A549 (cell line): Measurements from ENCODE around the gene MRPL57. TPM values are rescaled to one million over a fixed set of nuclear protein-coding genes. Genes with fewer than 3 reads are reported as not detected.

Experiments
- ATAC-seq, 2 experiments: fragments of 200-7000 bp in 1 of 2; fragments of >200 bp in 1 of 2; cut with Nextera tagmentation in 1 of 2; cut with Tn5 transposase in 1 of 2; 3 replicates each; pipeline versions ENCODE4 v1.8.0 to v1.9.1; 2018 to 2020; ENCODE audit warnings: mild to moderate bottlenecking in 1 of 2, moderate library complexity in 1 of 2
- CTCF ChIA-PET: fragments of 300-600 bp; sonication (Branson Sonifier 250); formaldehyde crosslinking; extraction: SDS; loops from one replicate; lab custom pipeline; 2021; ENCODE audit warnings: antibody characterized with exemption, inconsistent platforms; lab: Yijun Ruan, JAX
- POLR2A ChIA-PET: fragments of 350-600 bp; formaldehyde crosslinking; extraction: SDS; loops from one replicate; lab custom pipeline; 2021; ENCODE audit warnings: antibody characterized with exemption, inconsistent platforms; lab: Yijun Ruan, JAX
- DNase-seq, 2 experiments: peaks; one replicate each; pipeline versions ENCODE4 v3.0.0 to v3.0.0-alpha.2; 2011 to 2016; ENCODE audit warnings: low read depth in 1 of 2, low spot score in 1 of 2
- FAIRE-seq: peaks from 2 replicates; lab custom pipeline; 2011; peaks lifted over from hg19 to GRCh38; lab: Jason Lieb, UNC
- H3K27ac ChIP-seq, 2 experiments: fragments of >200 bp; sonication (Bioruptor Twin); formaldehyde crosslinking; 3 replicates each; pipeline ENCODE4 v1.5.1; 2016 to 2017
- H3K4me1 ChIP-seq: fragments of >200 bp; sonication (Bioruptor Twin); formaldehyde crosslinking; 3 replicates; pipeline ENCODE4 v1.6.1; 2016
- H3K4me2 ChIP-seq: fragments of >200 bp; sonication (Bioruptor Twin); formaldehyde crosslinking; 3 replicates; pipeline ENCODE4 v1.6.1; 2016
- H3K4me3 ChIP-seq: fragments of >200 bp; sonication (Bioruptor Twin); formaldehyde crosslinking; 3 replicates; pipeline ENCODE4 v1.5.1; 2016
- H3K9me3 ChIP-seq: fragments of >200 bp; sonication (Bioruptor Twin); formaldehyde crosslinking; 3 replicates; pipeline ENCODE4 v1.6.1; 2016
- CBX2 ChIP-seq: fragments of 200-600 bp; sonication (generic); IDR thresholded peaks from 2 replicates; pipeline ENCODE4 v1.6.1; 2016; ENCODE audit warnings: low read depth, mild to moderate bottlenecking, borderline replicate concordance
- E2F6 ChIP-seq: IDR thresholded peaks from 2 replicates; pipeline ENCODE4 v1.6.1; 2012; ENCODE audit warnings: low read depth, borderline replicate concordance
- EP300 ChIP-seq, 2 experiments: fragments of >200 bp; sonication (Bioruptor Twin); formaldehyde crosslinking; IDR thresholded peaks; 2 replicates in 1 of 2; 3 replicates in 1 of 2; pipeline ENCODE4 v1.6.1; 2016 to 2017
- ESRRA ChIP-seq: fragments of 150-350 bp; IDR thresholded peaks from 2 replicates; pipeline ENCODE4 v1.6.1; 2014; ENCODE audit warnings: mild to moderate bottlenecking, low read length, borderline replicate concordance
- FOXS1 ChIP-seq: fragments of 250-450 bp; sonication (Bioruptor Pico); IDR thresholded peaks from 2 replicates; pipeline ENCODE4 v1.5.0; 2020; ENCODE audit warnings: mild to moderate bottlenecking, moderate library complexity
- HEYL ChIP-seq: fragments of 250-450 bp; sonication (Bioruptor Pico); IDR thresholded peaks from 2 replicates; pipeline ENCODE4 v1.8.0; 2021; ENCODE audit warnings: mild to moderate bottlenecking, moderate library complexity
- HOXA7 ChIP-seq: fragments of 250-450 bp; sonication (Bioruptor Pico); IDR thresholded peaks from 2 replicates; pipeline ENCODE4 v1.5.0; 2020; ENCODE audit warnings: mild to moderate bottlenecking, moderate library complexity
- KDM1A ChIP-seq: fragments of 200-600 bp; sonication (generic); IDR thresholded peaks from 2 replicates; pipeline ENCODE4 v1.6.1; 2016; ENCODE audit warnings: low read depth, mild to moderate bottlenecking
- KDM5A ChIP-seq: fragments of 200-600 bp; sonication (generic); IDR thresholded peaks from 2 replicates; pipeline ENCODE4 v1.6.1; 2016; ENCODE audit warnings: antibody characterized with exemption, mild to moderate bottlenecking
- MAFK ChIP-seq: fragments of 450-650 bp; IDR thresholded peaks from 2 replicates; pipeline ENCODE4 v1.6.1; 2014; ENCODE audit not compliant: partially characterized antibody
- NFE2L2 ChIP-seq: fragments of 150-350 bp; conservative IDR thresholded peaks from 2 replicates; pipeline ENCODE4 v1.6.1; 2014; ENCODE audit warnings: low read length
- NR3C1 ChIP-seq: fragments of >200 bp; sonication (Bioruptor Twin); formaldehyde crosslinking; IDR thresholded peaks from 3 replicates; pipeline ENCODE4 v1.6.1; 2017
- PBX3 ChIP-seq: IDR thresholded peaks from 2 replicates; pipeline ENCODE4 v1.6.1; 2012
- POLR2A ChIP-seq: IDR thresholded peaks from 2 replicates; pipeline ENCODE4 v1.6.1; 2012; ENCODE audit warnings: mild to moderate bottlenecking, low read length
- RAD21 ChIP-seq, 2 experiments: fragments of >200 bp in 1 of 2; sonication (Bioruptor Twin) in 1 of 2; formaldehyde crosslinking in 1 of 2; IDR thresholded peaks in 1 of 2; conservative IDR thresholded peaks in 1 of 2; 2 replicates in 1 of 2; 3 replicates in 1 of 2; pipeline ENCODE4 v1.6.1; 2012 to 2018; ENCODE audit warnings: inconsistent platforms in 1 of 2
- RFX5 ChIP-seq: fragments of 450-650 bp; IDR thresholded peaks from 2 replicates; pipeline ENCODE4 v1.7.1; 2014; ENCODE audit warnings: antibody characterized with exemption, mild to moderate bottlenecking, moderate library complexity
- RNF2 ChIP-seq: fragments of 200-600 bp; sonication (generic); IDR thresholded peaks from 2 replicates; pipeline ENCODE4 v1.6.1; 2016; ENCODE audit warnings: low read depth, mild to moderate bottlenecking, antibody characterized with exemption, moderate library complexity, borderline replicate concordance
- SMC3 ChIP-seq: fragments of >200 bp; sonication (Bioruptor Twin); formaldehyde crosslinking; IDR thresholded peaks from 3 replicates; pipeline ENCODE4 v1.6.1; 2018; ENCODE audit warnings: inconsistent platforms
- ZNF302 ChIP-seq: fragments of 250-450 bp; sonication (Bioruptor Pico); IDR thresholded peaks from 2 replicates; pipeline ENCODE4 v1.9.0; 2021; ENCODE audit warnings: inconsistent platforms, mild to moderate bottlenecking, moderate library complexity
- WGBS: methylation state at CpG from one replicate; pipeline ENCODE4 v1.1.6; 2017; ENCODE audit errors: missing lambda C conversion rate; 5-methylcytosine and 5-hydroxymethylcytosine counted together
- polyA plus RNA-seq, 4 experiments: library from polyadenylated mRNA; depleted of rRNA in 3 of 4; stranded (reverse); fragments of >200 nt; fragmentation: RNase III in 1 of 4; extraction: RNeasy Plus Mini Kit Qiagen cat#74134 plus additional on column Dnase treatment in 1 of 4; gene quantifications; 2 replicates in 3 of 4; 3 replicates in 1 of 4; pipeline ENCODE4 v1.2.3, GENCODE V29; 2011 to 2017
- TF ChIP-seq, protein P1 (sequence below): fragments of 200-600 bp; sonication (generic); IDR thresholded peaks from 2 replicates; pipeline ENCODE4 v1.6.1; 2016; ENCODE audit warnings: antibody characterized with exemption, mild to moderate bottlenecking, moderate library complexity
- TF ChIP-seq, protein P2 (sequence below): fragments of >200 bp; sonication (Bioruptor Twin); formaldehyde crosslinking; IDR thresholded peaks from 3 replicates; pipeline ENCODE4 v1.6.1; 2016

Gene MRPL57
- polyA plus RNA-seq, 2 of the 4 experiments (the other 2 are of a cell fraction) = 21.3 to 23.0 TPM

GRCh38 chr13:21149568-21149967, 26.9 kb upstream of the MRPL57 start:
- H3K4me2 ChIP-seq = no peak overlapping the region
- no peak for TF ChIP-seq SMC3
- TF ChIP-seq RNF2 = no peak
- no peak for TF ChIP-seq ZNF302
- no peak for TF ChIP-seq PBX3
- no peak for TF ChIP-seq KDM5A
- no peak for TF ChIP-seq RFX5
- TF ChIP-seq FOXS1 = no peak
- TF ChIP-seq, protein P1, sequence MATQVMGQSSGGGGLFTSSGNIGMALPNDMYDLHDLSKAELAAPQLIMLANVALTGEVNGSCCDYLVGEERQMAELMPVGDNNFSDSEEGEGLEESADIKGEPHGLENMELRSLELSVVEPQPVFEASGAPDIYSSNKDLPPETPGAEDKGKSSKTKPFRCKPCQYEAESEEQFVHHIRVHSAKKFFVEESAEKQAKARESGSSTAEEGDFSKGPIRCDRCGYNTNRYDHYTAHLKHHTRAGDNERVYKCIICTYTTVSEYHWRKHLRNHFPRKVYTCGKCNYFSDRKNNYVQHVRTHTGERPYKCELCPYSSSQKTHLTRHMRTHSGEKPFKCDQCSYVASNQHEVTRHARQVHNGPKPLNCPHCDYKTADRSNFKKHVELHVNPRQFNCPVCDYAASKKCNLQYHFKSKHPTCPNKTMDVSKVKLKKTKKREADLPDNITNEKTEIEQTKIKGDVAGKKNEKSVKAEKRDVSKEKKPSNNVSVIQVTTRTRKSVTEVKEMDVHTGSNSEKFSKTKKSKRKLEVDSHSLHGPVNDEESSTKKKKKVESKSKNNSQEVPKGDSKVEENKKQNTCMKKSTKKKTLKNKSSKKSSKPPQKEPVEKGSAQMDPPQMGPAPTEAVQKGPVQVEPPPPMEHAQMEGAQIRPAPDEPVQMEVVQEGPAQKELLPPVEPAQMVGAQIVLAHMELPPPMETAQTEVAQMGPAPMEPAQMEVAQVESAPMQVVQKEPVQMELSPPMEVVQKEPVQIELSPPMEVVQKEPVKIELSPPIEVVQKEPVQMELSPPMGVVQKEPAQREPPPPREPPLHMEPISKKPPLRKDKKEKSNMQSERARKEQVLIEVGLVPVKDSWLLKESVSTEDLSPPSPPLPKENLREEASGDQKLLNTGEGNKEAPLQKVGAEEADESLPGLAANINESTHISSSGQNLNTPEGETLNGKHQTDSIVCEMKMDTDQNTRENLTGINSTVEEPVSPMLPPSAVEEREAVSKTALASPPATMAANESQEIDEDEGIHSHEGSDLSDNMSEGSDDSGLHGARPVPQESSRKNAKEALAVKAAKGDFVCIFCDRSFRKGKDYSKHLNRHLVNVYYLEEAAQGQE = no peak
- TF ChIP-seq KDM1A = no peak
- no peak for TF ChIP-seq NR3C1
- TF ChIP-seq NFE2L2 = no peak
- TF ChIP-seq HEYL (CRISPR knock-in tag) = no peak
- no peak for TF ChIP-seq ESRRA
- no peak for TF ChIP-seq E2F6
- TF ChIP-seq CBX2 = no peak
- TF ChIP-seq, protein P2, sequence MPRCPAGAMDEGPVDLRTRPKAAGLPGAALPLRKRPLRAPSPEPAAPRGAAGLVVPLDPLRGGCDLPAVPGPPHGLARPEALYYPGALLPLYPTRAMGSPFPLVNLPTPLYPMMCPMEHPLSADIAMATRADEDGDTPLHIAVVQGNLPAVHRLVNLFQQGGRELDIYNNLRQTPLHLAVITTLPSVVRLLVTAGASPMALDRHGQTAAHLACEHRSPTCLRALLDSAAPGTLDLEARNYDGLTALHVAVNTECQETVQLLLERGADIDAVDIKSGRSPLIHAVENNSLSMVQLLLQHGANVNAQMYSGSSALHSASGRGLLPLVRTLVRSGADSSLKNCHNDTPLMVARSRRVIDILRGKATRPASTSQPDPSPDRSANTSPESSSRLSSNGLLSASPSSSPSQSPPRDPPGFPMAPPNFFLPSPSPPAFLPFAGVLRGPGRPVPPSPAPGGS = no peak
- no peak for TF ChIP-seq RAD21 (conservative IDR thresholded peaks at IDR 0.05 in 1 of 2, IDR thresholded peaks at IDR 0.05 in 1 of 2)
- TF ChIP-seq POLR2A = no peak
- TF ChIP-seq HOXA7 = no peak
- H3K9me3 ChIP-seq = no peaks in the 10 kb centered on the region
- no peak for DNase-seq
- H3K4me3 ChIP-seq = no peak overlapping the region
- ChIA-PET POLR2A (interaction anchor here (1.3 kb wide), 1 partner anchor 27 kb away, joined by 6 read pairs; the partner anchor contains the start of genes MRPL57 and SKA3), CTCF (interaction anchor here (0.7 kb wide), 1 partner anchor 107 kb away, joined by 3 read pairs; no protein-coding TSS in a partner anchor)
- no peak overlapping the region for H3K27ac ChIP-seq
- H3K4me1 ChIP-seq = no peaks in the 10 kb centered on the region
- FAIRE-seq = no peak
- 91% methylated on average over 1 of the region's 1 CpG for WGBS
- ATAC-seq = peak; percentile 43 to 52; a peak in 3 of 6 replicates

DNA sequence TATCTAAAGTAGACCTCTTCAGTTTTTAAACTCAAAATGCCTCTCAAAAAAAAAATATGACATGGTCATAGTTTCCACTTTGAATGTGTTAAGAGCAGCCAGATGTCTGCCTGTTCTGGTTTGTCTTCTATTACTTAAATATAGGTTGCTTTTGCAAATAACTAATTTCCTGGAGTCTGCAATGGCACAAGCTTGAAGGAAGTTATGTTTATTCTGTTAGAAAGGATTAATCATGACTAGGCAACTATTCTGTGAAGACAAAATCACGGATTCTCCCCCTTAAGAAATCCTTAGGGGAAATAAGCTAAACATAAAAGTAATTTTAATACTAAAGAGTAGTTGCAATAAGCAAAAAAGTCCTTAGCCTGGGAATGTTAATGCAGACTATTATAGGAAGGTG, 26.4 kb upstream of the MRPL57 start:
- CTCF ChIA-PET = interaction anchor here (0.7 to 1.1 kb wide), 2 partner anchors 16 to 108 kb away, joined by 3 read pairs; no protein-coding TSS in a partner anchor
- Histone ChIP-seq H3K9me3 (no peaks in the 10 kb centered on the region), H3K4me3 (no peak overlapping the region), H3K4me1 (no peaks in the 10 kb centered on the region), H3K4me2 (no peak overlapping the region), H3K27ac (no peak overlapping the region)
- ATAC-seq (no peak), DNase-seq (no peak), FAIRE-seq (no peak)
- POLR2A ChIA-PET = interaction anchor here (1.3 kb wide), 1 partner anchor 26 kb away, joined by 6 read pairs; the partner anchor contains the start of genes MRPL57 and SKA3
- TF ChIP-seq MAFK (peak; percentile 8), HOXA7 (no peak), EP300 (IDR thresholded peaks at IDR 0.05) (no peak)
- WGBS = 54% methylated on average over 1 of the region's 1 CpG
